Astrocyte (in vitro differentiated cells and primary cell): Measurements from ENCODE around the gene MYMK.

Experiments
- EZH2 ChIP-seq: IDR thresholded peaks from 2 replicates; pipeline ENCODE4 v1.6.1; 2012; ENCODE audit warnings: mild to moderate bottlenecking, low read length, inconsistent platforms; ENCODE audit not compliant: insufficient read depth
- TF ChIP-seq, protein P1 (sequence below): IDR thresholded peaks from 2 replicates; pipeline ENCODE4 v1.5.1; 2011; ENCODE audit warnings: low read depth, mild to moderate bottlenecking, inconsistent platforms, low read length, moderate library complexity; ENCODE audit not compliant: insufficient read depth

DNA sequence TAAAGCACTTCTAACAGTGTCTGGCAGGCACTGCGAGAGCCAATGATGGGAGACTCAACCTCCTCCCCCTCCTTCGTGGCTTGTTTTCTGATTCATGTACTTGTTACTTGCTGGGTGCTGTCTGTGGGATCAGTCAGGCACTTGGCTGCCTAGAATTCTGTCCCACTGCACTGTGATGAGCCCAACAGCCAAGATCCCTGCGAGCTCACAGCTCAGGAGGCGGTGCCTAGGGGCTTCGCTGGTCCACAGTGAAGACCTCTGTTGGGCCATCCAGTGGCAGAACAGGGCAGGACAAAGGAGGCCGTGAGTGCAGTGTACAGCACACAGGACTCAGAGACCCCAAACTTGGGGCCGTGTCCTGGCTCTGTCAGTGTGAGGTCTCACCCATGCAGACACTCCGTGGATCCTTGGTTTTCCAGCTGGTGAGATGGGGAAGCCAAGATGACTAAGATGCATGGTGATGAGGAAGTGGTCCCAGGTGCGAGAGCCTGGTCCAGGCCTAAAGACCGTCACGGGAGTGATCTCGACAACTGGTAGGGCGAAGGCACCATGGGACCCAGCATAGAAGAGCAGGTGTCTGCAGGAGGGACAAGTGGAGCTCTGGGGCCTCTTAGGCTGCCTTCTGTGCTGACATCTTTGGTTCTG is 19.5 kb downstream of the MYMK start:
- TF ChIP-seq, protein P1, sequence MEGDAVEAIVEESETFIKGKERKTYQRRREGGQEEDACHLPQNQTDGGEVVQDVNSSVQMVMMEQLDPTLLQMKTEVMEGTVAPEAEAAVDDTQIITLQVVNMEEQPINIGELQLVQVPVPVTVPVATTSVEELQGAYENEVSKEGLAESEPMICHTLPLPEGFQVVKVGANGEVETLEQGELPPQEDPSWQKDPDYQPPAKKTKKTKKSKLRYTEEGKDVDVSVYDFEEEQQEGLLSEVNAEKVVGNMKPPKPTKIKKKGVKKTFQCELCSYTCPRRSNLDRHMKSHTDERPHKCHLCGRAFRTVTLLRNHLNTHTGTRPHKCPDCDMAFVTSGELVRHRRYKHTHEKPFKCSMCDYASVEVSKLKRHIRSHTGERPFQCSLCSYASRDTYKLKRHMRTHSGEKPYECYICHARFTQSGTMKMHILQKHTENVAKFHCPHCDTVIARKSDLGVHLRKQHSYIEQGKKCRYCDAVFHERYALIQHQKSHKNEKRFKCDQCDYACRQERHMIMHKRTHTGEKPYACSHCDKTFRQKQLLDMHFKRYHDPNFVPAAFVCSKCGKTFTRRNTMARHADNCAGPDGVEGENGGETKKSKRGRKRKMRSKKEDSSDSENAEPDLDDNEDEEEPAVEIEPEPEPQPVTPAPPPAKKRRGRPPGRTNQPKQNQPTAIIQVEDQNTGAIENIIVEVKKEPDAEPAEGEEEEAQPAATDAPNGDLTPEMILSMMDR = no peak
- no peak for TF ChIP-seq EZH2
